ENCODE measurements around the gene SP4. TPM values are rescaled to one million over a fixed set of nuclear protein-coding genes. Genes with fewer than 3 reads are reported as not detected.

SP4 gene
- polyA plus RNA-seq, 5 donors = 6.8 to 10.8 (median 9.0) TPM

- DNase-seq = no peak
These were observed 2.7 kb downstream of the SP4 start for GRCh38 chr7:21430575-21430954.

- DNase-seq = no peak
These were observed 15.4 kb downstream of the SP4 start for GRCh38 chr7:21443149-21443841.

GRCh38 chr7:21448974-21449373, 21.1 kb downstream of the SP4 start:
- DNase-seq = no peak

GRCh38 chr7:21450076-21450475, 22.2 kb downstream of the SP4 start:
- no peak for DNase-seq

GRCh38 chr7:21450941-21451340, 23.1 kb downstream of the SP4 start:
- no peak for DNase-seq

GRCh38 chr7:21454182-21454581, 26.3 kb downstream of the SP4 start:
- no peak for DNase-seq

- DNase-seq = no peak
These were observed 27.0 kb downstream of the SP4 start for GRCh38 chr7:21454906-21455305.

- DNase-seq = no peak
These were observed 33.4 kb downstream of the SP4 start for GRCh38 chr7:21461282-21461681.

- no peak for DNase-seq
These were observed 34.2 kb downstream of the SP4 start for GRCh38 chr7:21462081-21462480.

GRCh38 chr7:21463524-21463923, 35.6 kb downstream of the SP4 start:
- DNase-seq = no peak

- DNase-seq = no peak
These were observed 41.1 kb downstream of the SP4 start for GRCh38 chr7:21468969-21469368.

- no peak for DNase-seq
These were observed 42.0 kb downstream of the SP4 start for GRCh38 chr7:21469894-21470293.

- DNase-seq = no peak
These were observed 44.1 kb downstream of the SP4 start for GRCh38 chr7:21472029-21472428.

- no peak for DNase-seq
These were observed 48.5 kb downstream of the SP4 start for GRCh38 chr7:21476429-21476828.

GRCh38 chr7:21480693-21481403, 53.0 kb downstream of the SP4 start:
- DNase-seq = no peak

GRCh38 chr7:21486511-21486910, 58.6 kb downstream of the SP4 start:
- DNase-seq = no peak

GRCh38 chr7:21495731-21496130, 67.8 kb downstream of the SP4 start:
- no peak for DNase-seq

- DNase-seq = no peak
These were observed 69.2 kb downstream of the SP4 start for GRCh38 chr7:21497072-21497471.

GRCh38 chr7:21500117-21500832, 72.4 kb downstream of the SP4 start:
- no peak for DNase-seq

GRCh38 chr7:21504021-21504420, 76.1 kb downstream of the SP4 start:
- DNase-seq = peak; percentile 7 to 8

- peak in 1 of 2 donors; percentile 12 for DNase-seq
These were observed 79.9 kb downstream of the SP4 start for GRCh38 chr7:21507627-21508343.

GRCh38 chr7:21508538-21508937, 80.7 kb downstream of the SP4 start:
- no peak for DNase-seq

Data from right lung (tissue), 5 donors.